Measurements from ENCODE around the gene TH. TPM values are rescaled to one million over a fixed set of nuclear protein-coding genes. Genes with fewer than 3 reads are reported as not detected.

Gene TH
- total and polyA plus RNA-seq, 2 donors (not counting 1 experiment from before 2014, with no cell fraction given), result not detected

- Histone ChIP-seq H3K79me2 (ENCODE audit: control insufficient read depth, insufficient read depth, low read length) (no peaks in the 10 kb centered on the region), H3K27me3 (replicated peaks in 1 of 4; ENCODE audit: control extremely low read depth in 1 of 4, control insufficient read depth in 3 of 4, insufficient read depth in 4 of 4, low read length in 3 of 4) (peaks cover 0 to 14% (median 8%) of the 10 kb centered on the region in 4 experiments), H3K27ac (ENCODE audit: low read length in 2 of 2) (no peak overlapping the region), H3K9ac (ENCODE audit: low read length) (no peak overlapping the region), H3K4me2 (replicated peaks; ENCODE audit: low read depth, low read length, poor library complexity, severe bottlenecking) (no peak overlapping the region), H2AFZ (ENCODE audit: insufficient read depth, low read depth, low read length, poor library complexity, severe bottlenecking) (peak overlapping the region; percentile 30), H3K4me3 (ENCODE audit: control extremely low read depth in 1 of 5, extremely low read depth in 1 of 5, insufficient read depth in 1 of 5, low read depth in 2 of 5, low read length in 4 of 5) (no peak overlapping the region), H3K9me3 (ENCODE audit: control extremely low read depth in 1 of 3, control insufficient read depth in 2 of 3, insufficient read depth in 1 of 3, low read length in 2 of 3) (peaks cover 2 to 15% (median 5%) of the 10 kb centered on the region in 3 donors), H3K4me1 (ENCODE audit: control insufficient read depth in 2 of 2, insufficient read depth in 2 of 2, low read length in 2 of 2) (peaks cover 6% of the 10 kb centered on the region in 2 donors), H4K20me1 (ENCODE audit: control insufficient read depth, insufficient read depth, low read length, poor library complexity, severe bottlenecking) (no peaks in the 10 kb centered on the region), H3K36me3 (replicated peaks in 1 of 2; ENCODE audit: control extremely low read depth in 1 of 2, control insufficient read depth in 1 of 2, extremely low read depth in 1 of 2, insufficient read depth in 2 of 2, low read length in 1 of 2) (no peaks in the 10 kb centered on the region)
- H3K9me3 Mint-ChIP-seq (ENCODE audit: insufficient read depth), result peaks cover 6% of the 10 kb centered on the region
- ChIA-PET CTCF (no interaction called here), POLR2A (no interaction called here)
- TF ChIP-seq EZH2 (IDR thresholded peaks at IDR 0.05; ENCODE audit: borderline replicate concordance, insufficient read depth, low read depth, low read length, poor library complexity, severe bottlenecking) (no peak), CTCF (IDR thresholded peaks at IDR 0.05) (no peak)
- no peak for ATAC-seq (ENCODE audit: low read depth)
- no peak overlapping the region for H3K4me3 Mint-ChIP-seq
- intact Hi-C loops (cut with micrococcal nuclease), result no loop called here
- 55% methylated on average over 3 of the region's 3 CpGs for WGBS (ENCODE audit: insufficient coverage)
- no peak for DNase-seq
- peaks cover 12% of the 10 kb centered on the region for H3K4me1 Mint-ChIP-seq
- H3K27me3 Mint-ChIP-seq, result peaks cover 29% of the 10 kb centered on the region
- H3K27ac Mint-ChIP-seq, result peak overlapping the region; percentile 8
Measured at GRCh38 chr11:2220173-2220771, 48.7 kb upstream of the TH start.

GRCh38 chr11:2219318-2220017 is 47.9 kb upstream of the TH start:
- no peak overlapping the region for H3K4me3 Mint-ChIP-seq
- Histone ChIP-seq H3K36me3 (replicated peaks in 1 of 2; ENCODE audit: control extremely low read depth in 1 of 2, control insufficient read depth in 1 of 2, extremely low read depth in 1 of 2, insufficient read depth in 2 of 2, low read length in 1 of 2) (no peaks in the 10 kb centered on the region), H3K27me3 (replicated peaks in 1 of 4; ENCODE audit: control extremely low read depth in 1 of 4, control insufficient read depth in 3 of 4, insufficient read depth in 4 of 4, low read length in 3 of 4) (peaks cover 0 to 14% (median 8%) of the 10 kb centered on the region in 4 experiments), H3K4me1 (ENCODE audit: control insufficient read depth in 2 of 2, insufficient read depth in 2 of 2, low read length in 2 of 2) (peaks cover 6% of the 10 kb centered on the region in 2 donors), H3K79me2 (ENCODE audit: control insufficient read depth, insufficient read depth, low read length) (no peaks in the 10 kb centered on the region), H3K4me3 (ENCODE audit: control extremely low read depth in 1 of 5, extremely low read depth in 1 of 5, insufficient read depth in 1 of 5, low read depth in 2 of 5, low read length in 4 of 5) (no peak overlapping the region), H3K27ac (ENCODE audit: low read length in 2 of 2) (no peak overlapping the region), H3K9me3 (ENCODE audit: control extremely low read depth in 1 of 3, control insufficient read depth in 2 of 3, insufficient read depth in 1 of 3, low read length in 2 of 3) (peaks cover 1 to 11% (median 5%) of the 10 kb centered on the region in 3 donors), H2AFZ (ENCODE audit: insufficient read depth, low read depth, low read length, poor library complexity, severe bottlenecking) (peak overlapping the region; percentile 30), H4K20me1 (ENCODE audit: control insufficient read depth, insufficient read depth, low read length, poor library complexity, severe bottlenecking) (no peaks in the 10 kb centered on the region), H3K4me2 (replicated peaks; ENCODE audit: low read depth, low read length, poor library complexity, severe bottlenecking) (no peak overlapping the region), H3K9ac (ENCODE audit: low read length) (no peak overlapping the region)
- ChIA-PET CTCF (no interaction called here), POLR2A (no interaction called here)
- peak overlapping the region; percentile 8 for H3K27ac Mint-ChIP-seq
- peaks cover 12% of the 10 kb centered on the region for H3K4me1 Mint-ChIP-seq
- ATAC-seq (ENCODE audit: low read depth) (no peak), DNase-seq (no peak)
- intact Hi-C loops (cut with micrococcal nuclease), result no loop called here
- peaks cover 25% of the 10 kb centered on the region for H3K27me3 Mint-ChIP-seq
- no peak for TF ChIP-seq CTCF (IDR thresholded peaks at IDR 0.05)
- TF ChIP-seq EZH2 (IDR thresholded peaks at IDR 0.05; ENCODE audit: borderline replicate concordance, insufficient read depth, low read depth, low read length, poor library complexity, severe bottlenecking), result no peak
- H3K9me3 Mint-ChIP-seq (ENCODE audit: insufficient read depth), result peaks cover 5% of the 10 kb centered on the region
- 86% methylated on average over 6 of the region's 6 CpGs for WGBS (ENCODE audit: insufficient coverage)
